HG02571 (cell line): ENCODE measurements around the gene RAB8A.
"Not testable (repeated sequence)": the region's sequence is repeated elsewhere in the genome, so short reads cannot be mapped to it uniquely, and the experiment has no call there.

ENCODE experiments used
- ATAC-seq: cut with Tn5 transposase; IDR thresholded peaks from one replicate; pipeline ENCODE4 v1.9.1; 2021; ENCODE audit warnings: mild to moderate bottlenecking, moderate library complexity; ENCODE audit not compliant: unreplicated experiment

Gene RAB8A

DNA sequence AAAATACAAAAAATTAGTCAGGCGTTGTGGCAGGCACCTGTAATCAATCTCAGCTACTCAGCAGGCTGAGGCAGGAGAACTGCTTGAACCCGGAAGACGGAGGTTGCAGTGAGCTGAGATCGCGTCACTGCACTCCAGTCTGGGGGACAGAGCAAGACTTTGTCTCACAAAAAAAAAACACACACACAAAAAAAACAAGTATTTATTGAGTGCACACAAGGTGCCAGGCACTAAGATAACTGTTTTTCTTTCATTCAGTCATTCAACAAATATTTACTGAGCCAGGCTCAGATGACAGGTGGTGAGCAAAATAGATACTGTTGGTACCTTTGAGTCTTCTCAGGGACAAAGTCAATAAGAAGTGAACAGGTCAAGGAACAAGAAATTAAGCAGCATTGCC is 55.4 kb downstream of the RAB8A start:
- no peak for ATAC-seq

DNA sequence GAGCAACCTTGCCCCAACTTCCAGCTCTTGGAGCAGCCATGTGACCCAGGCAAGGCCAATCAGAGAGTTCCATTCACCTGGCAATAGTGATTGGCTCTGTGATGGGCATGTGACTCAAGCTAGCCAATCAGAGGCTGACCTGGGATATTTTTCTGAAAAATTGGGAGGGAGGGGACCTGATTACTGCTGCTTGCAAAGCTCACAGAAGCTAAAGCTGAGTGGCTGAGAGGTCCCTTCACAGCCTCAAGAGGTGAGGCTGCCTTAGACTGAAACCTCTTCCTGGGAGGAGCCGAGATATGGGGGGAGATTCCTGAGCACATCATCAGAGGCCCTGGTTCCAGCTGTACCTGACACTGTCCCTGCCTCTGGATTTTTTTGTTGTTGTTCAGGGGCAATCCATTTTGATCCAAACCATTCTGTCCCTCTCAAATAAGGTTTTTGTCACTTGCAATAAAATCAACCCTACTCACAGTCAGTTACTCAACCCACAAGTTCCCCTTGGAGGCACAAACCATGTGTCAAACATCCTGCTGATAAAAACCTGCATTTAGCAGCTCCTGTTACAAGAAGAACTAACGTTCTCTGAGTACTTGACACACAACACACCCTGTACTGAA is 56.9 kb downstream of the RAB8A start:
- ATAC-seq, result no peak

DNA sequence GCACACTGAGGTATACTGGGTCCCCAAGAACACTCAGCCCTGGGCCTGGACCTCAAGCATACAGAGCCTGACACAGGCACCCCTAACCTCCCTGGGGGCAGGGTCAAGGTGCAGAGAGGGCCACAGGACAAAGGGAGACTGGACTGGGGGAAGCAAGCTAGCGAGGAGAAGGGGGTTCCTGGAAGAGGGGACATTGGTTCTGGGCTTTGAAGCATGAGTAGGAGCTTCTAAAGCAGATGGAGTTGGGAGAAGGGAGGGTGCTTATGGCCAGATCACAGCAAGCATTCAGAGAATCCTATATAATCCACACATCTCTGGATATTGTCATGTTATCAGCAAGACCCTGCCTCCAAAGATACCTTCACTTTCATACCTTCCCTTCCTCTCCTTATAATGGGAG is 58.4 kb downstream of the RAB8A start:
- no peak for ATAC-seq

DNA sequence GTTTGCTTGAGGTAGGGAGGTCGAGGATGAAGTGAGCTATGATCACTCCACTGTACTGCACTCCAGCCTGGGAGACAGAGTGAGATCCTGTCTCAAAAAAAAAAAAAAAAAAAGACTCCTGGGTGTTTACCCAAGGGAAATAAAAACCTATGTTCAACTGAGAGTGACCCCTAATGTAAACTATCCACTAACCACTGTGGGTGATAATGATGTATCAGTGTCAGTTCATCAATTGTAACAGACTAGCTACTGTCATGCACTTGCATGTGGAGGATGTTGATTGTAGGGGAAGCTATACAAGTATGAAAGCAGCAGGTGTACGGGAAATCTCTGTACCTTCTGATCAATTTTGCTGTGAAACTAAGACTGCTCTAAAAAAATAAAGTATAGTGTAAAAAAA is 64.3 kb downstream of the RAB8A start:
- no peak for ATAC-seq

DNA sequence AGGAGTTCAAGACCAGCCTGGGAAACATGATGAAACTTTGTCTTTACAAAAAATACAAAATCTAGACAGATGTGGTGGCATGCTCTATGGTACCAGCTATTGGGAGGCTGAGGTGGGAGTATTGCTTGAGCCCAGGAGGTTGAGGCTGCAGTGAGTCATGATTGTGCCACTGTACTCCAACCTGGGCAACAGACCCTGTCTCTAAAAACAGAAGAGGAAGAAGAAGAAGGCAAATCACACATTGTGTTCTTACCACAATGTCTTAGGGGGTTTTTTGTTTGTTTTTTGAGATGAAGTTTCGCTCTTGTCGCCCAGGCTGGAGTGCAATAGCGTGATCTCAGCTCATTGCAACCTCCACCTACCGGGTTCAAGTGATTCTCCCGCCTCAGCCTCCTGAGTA is 67.2 kb downstream of the RAB8A start:
- ATAC-seq, result not testable (repeated sequence)

DNA sequence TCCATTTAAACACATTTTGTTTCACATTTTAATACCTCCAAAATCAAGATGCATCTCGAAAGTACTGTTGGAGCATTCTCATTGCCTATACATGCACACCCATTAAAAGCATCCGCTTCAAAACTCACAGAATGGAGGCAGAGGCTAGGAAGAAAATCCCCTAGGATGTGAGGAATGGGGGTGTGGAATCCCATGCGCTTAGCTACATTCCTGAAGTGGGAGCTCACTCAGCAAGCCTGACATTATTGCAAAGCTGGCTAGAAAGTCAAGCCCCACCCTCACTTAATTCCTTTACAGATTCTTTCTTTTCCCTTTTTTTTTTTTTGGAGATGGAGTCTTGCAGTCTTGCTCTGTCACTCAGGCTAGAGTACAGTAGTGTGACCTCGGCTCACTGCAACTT is 68.9 kb downstream of the RAB8A start:
- no peak for ATAC-seq
